Lower leg skin (tissue), 3 donors: ENCODE data around the gene IL1RAP.

Source experiments
- POLR2A ChIP-seq, 2 donors: fragments of 450-650 bp; IDR thresholded peaks; one replicate each; pipeline ENCODE4 v1.6.1; 2016 to 2017; ENCODE audit warnings: antibody characterized with exemption in 2 of 2, mild to moderate bottlenecking in 1 of 2, moderate library complexity in 1 of 2
- TF ChIP-seq, protein P1 (sequence below), 3 donors: fragments of 450-650 bp; IDR thresholded peaks; one replicate each; pipeline ENCODE4 v1.5.1; 2016; ENCODE audit warnings: antibody characterized with exemption in 3 of 3, mild to moderate bottlenecking in 3 of 3, moderate library complexity in 2 of 3

GRCh38 chr3:190666821-190667220 is 152.9 kb downstream of the IL1RAP start:
- TF ChIP-seq, protein P1, sequence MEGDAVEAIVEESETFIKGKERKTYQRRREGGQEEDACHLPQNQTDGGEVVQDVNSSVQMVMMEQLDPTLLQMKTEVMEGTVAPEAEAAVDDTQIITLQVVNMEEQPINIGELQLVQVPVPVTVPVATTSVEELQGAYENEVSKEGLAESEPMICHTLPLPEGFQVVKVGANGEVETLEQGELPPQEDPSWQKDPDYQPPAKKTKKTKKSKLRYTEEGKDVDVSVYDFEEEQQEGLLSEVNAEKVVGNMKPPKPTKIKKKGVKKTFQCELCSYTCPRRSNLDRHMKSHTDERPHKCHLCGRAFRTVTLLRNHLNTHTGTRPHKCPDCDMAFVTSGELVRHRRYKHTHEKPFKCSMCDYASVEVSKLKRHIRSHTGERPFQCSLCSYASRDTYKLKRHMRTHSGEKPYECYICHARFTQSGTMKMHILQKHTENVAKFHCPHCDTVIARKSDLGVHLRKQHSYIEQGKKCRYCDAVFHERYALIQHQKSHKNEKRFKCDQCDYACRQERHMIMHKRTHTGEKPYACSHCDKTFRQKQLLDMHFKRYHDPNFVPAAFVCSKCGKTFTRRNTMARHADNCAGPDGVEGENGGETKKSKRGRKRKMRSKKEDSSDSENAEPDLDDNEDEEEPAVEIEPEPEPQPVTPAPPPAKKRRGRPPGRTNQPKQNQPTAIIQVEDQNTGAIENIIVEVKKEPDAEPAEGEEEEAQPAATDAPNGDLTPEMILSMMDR (IDR thresholded peaks at IDR 0.05): no peak
- no peak for TF ChIP-seq POLR2A (IDR thresholded peaks at IDR 0.05)
